MV-4-11 (cell line): ENCODE measurements around the gene RBM34.
"Not testable (repeated sequence)": the region's sequence is repeated elsewhere in the genome, so short reads cannot be mapped to it uniquely, and the experiment has no call there.

Experiments
- DNase-seq: peaks from one replicate; lab custom pipeline; 2025; lab: John Stamatoyannopoulos, UW

The RBM34 gene

DNA sequence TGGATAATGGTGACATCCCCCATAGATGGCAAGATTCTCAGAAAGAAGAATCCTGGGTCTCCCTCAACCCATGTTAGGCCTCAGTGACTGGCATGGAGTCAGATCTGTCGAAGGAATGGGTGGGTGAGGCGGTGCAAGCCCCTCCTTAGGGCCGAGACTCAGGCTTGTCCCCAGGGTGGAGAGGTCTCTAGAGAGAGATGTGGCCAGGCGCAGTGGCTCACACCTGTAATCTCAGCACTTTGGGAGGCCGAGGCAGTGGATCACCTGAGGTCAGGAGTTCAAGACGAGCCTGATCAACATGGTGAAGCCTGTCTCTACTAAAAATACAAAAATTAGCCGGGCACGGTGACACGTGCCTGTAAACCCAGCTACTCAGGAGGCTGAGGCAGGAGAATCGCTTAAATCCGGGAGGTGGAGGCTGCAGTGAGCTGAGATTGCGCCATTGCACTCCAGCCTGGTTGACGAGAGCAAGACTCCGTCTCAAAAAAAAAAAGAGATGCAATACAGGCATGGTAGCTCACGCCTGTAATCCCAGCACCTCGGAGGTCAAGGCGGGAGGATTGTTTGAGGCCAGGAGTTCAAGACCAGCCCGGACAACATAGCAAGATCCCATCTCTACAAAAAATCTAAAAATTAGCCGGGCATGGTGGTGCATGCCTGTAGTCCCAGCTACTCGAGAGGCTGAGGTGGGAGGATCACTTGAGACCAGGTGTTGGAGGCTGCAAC is 69.6 kb downstream of the RBM34 start:
- not testable (repeated sequence) for DNase-seq

DNA sequence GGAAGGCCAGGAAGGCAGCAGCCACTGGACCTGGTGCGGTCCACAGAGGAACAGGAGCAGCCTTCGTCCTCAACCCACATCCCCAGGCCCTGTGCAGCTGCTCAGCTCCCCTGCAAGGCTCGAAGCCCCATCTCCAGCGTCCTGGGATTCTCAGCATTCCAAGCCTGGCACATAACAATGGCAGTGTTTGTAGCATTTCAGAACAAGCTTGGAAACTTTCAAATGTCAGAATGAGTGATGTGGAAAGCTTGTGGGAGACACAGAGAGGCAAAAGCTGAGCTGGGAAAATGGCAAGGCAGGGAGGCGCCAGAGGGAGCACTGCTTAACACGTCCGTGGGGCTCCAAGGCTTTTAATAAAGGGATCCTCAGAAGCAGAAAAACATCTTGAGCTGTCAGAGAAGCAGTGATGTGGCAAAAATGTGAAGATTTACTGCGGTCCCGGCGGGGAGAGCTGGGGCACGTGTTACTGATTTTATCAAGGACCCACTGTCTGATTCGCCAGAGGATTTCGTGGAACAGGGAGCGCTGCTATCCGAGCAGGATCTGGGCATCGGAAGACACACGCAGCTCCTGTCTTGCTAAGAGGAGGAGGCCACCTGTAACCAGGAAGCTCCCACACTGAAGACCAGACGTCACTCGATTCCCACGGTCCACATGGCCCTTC is 70.5 kb downstream of the RBM34 start:
- no peak for DNase-seq

DNA sequence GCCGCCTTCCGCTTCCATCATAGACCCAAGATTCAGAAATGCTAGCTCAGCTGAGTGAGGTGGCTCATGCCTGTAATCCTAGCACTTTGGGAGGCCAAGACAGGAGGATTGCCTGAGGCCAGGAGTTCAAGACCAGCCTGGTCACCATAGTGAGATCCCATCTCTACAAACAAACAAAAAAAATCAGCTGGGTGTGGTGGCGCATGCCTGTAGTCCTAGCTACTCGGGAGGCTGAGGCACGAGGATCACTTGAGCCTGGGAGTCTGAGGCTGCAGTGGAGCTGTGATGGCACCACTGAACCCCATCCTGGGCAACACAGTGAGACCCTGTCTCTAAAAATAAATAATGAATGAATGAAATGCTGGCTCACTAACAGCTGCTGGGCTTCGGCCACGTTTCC is 72.1 kb downstream of the RBM34 start:
- no peak for DNase-seq

DNA sequence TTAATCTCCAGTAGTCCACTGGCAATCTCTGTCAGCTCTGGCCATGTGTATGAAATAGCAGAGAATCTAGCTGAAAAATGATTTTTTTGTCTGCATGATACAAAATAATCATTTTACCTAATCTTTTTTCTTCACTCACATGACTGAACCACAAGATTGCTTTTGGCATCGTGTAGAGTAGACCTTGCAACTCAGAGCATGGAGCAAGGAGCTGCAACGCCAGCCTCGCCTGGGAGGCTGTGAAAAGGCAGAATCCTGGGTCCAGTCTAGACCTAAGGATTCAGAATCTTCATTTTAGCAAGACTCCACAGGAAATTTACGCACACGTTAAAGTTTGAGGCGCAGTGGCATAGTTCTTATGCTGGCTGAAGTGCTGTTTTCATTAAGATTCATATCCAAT is 72.6 kb downstream of the RBM34 start:
- DNase-seq = no peak

DNA sequence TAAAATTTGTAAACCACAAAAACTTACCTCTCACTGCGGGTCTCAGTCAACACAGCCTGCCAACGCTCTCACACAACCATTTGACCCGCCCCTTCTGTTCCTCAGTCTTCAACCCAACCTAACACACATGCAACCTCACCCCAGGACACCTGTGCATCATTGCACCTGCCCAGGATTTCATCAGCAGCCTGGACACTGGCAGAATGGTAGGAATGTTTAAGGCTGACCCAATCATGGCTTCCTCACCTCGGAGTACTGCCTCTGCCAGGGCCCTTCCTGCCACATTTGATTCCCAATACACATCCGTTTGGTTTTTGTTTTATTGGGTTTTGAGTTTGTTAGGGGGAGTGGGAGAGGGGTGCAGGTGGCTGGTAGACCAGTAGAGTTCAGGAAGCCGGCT is 73.1 kb downstream of the RBM34 start:
- no peak for DNase-seq

DNA sequence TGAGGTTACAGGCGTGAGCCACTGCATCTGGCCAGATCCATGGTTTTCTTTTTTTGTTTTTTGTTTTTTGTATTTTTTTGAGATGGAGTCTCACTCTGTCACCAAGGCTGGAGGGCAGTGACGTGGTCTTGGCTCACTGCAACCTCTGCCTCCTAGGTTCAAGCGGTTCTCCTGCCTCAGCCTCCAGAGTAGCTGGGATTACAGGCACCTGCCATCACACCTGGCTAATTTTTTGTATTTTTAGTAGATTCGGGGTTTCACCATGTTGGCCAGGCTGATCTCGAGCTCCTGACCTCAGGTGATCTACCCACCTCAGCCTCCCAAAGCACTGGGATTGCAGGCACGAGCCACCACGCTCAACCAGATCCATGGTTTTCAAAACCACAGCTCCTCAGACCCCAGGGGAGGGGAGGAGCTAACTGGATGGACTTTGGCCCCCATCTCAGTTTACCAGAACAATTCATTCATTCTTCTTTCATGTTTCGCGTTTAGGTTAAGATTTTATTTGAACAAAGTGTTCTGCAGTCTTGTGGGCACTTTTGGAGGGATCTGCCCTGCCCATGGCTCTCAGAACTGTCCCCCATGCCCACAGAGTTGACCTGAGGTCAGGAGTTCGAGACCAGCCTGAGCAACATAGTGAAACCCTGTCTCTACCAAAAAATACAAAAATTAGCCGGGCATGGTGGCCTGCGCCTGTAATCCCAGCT is 75.5 kb downstream of the RBM34 start:
- not testable (repeated sequence) for DNase-seq
